K562 (cell line): ENCODE results near the gene CPSF6. TPM values are rescaled to one million over a fixed set of nuclear protein-coding genes. Genes with fewer than 3 reads are reported as not detected.
A peak's percentile ranks its signal among the peaks of the same experiment; 100 is the strongest.

Experiments used
- ATAC-seq: fragments of 200-7000 bp; cut with Tn5 transposase; 3 replicates; pipeline ENCODE4 v1.9.1; 2020; ENCODE audit warnings: moderate library complexity
- BruUV-seq: library from RNA; stranded (reverse); fragments of 400-500 nt; replicated peaks from 2 replicates; lab custom pipeline; 2021; lab: Mats Ljungman, UMichigan
- CTCF ChIA-PET: fragments of 300-600 bp; formaldehyde crosslinking; extraction: SDS; loops from one replicate; lab custom pipeline; 2021; ENCODE audit warnings: low intra/inter-chr PET ratio; lab: Yijun Ruan, JAX
- POLR2A ChIA-PET: fragments of 300-600, 350-650 bp; sonication (Branson Sonifier 250); formaldehyde crosslinking; extraction: SDS; loops from one replicate; lab custom pipeline; 2021; ENCODE audit warnings: antibody characterized with exemption, inconsistent platforms; lab: Yijun Ruan, JAX
- DNase-seq, 4 experiments: peaks; one replicate each; pipeline versions ENCODE4 v3.0.0 to v3.0.0-alpha.2; 2011 to 2018; ENCODE audit warnings: low spot score in 3 of 4, mixed read lengths in 3 of 4; ENCODE audit errors: extremely low read depth in 1 of 4
- FAIRE-seq: peaks from 2 replicates; lab custom pipeline; 2011; peaks lifted over from hg19 to GRCh38; lab: Jason Lieb, UNC
- H2AFZ ChIP-seq: 2 replicates; pipeline ENCODE4 v1.6.0; 2011; ENCODE audit warnings: low read depth, low read length, control low read depth, inconsistent platforms
- H3K27ac ChIP-seq: fragments of 200-600 bp; 3 replicates; pipeline ENCODE4 v1.8.0; 2011; ENCODE audit warnings: low read depth, mild to moderate bottlenecking, control low read depth, inconsistent platforms, low read length, moderate library complexity, mixed read lengths; ENCODE audit errors: extremely low read depth
- H3K27me3 ChIP-seq, 2 experiments: fragments of 300-600 bp in 1 of 2; 2 replicates in 1 of 2; 3 replicates in 1 of 2; pipeline versions ENCODE4 v1.6.0 to v1.8.0; 2011; ENCODE audit warnings: inconsistent platforms in 2 of 2, low read length in 2 of 2, mild to moderate bottlenecking in 1 of 2, mixed read lengths in 1 of 2, moderate library complexity in 1 of 2; ENCODE audit not compliant: control insufficient read depth in 2 of 2, insufficient read depth in 2 of 2
- H3K36me3 ChIP-seq: fragments of 300-600 bp; 3 replicates; pipeline ENCODE4 v1.8.0; 2011; ENCODE audit warnings: mild to moderate bottlenecking, low read length, inconsistent platforms; ENCODE audit not compliant: control insufficient read depth, insufficient read depth
- H3K4me1 ChIP-seq, 2 experiments: fragments of 200-600 bp in 1 of 2; replicated peaks in 1 of 2; 2 replicates in 1 of 2; 3 replicates in 1 of 2; pipeline versions ENCODE4 v1.5.1 to v1.8.0; 2011; ENCODE audit warnings: inconsistent platforms in 2 of 2, low read length in 2 of 2, mild to moderate bottlenecking in 1 of 2, mixed read lengths in 1 of 2, moderate library complexity in 1 of 2; ENCODE audit not compliant: control insufficient read depth in 2 of 2, insufficient read depth in 2 of 2
- H3K4me2 ChIP-seq: 2 replicates; pipeline ENCODE4 v1.6.1; 2011; ENCODE audit warnings: low read length, control low read depth, inconsistent platforms, mixed read lengths; ENCODE audit not compliant: insufficient read depth
- H3K4me3 ChIP-seq: fragments of 200-600 bp; sonication (generic), shearing (Covaris generic); 2 replicates; pipeline ENCODE4 v1.5.1; 2016; ENCODE audit warnings: control low read depth, inconsistent platforms
- H3K79me2 ChIP-seq: fragments of 200-600 bp; 3 replicates; pipeline ENCODE4 v1.8.0; 2011; ENCODE audit warnings: low read length, inconsistent platforms; ENCODE audit not compliant: control insufficient read depth, insufficient read depth
- H3K9ac ChIP-seq, 2 experiments: 2 replicates each; pipeline versions ENCODE4 v1.6.0 to v1.6.1; 2011; ENCODE audit warnings: low read depth in 2 of 2, low read length in 2 of 2, control low read depth in 1 of 2, inconsistent platforms in 1 of 2, mild to moderate bottlenecking in 1 of 2, mixed read lengths in 1 of 2; ENCODE audit not compliant: insufficient read depth in 1 of 2
- H3K9me1 ChIP-seq: one replicate; pipeline ENCODE4 v1.6.0; 2011; ENCODE audit warnings: inconsistent platforms, mild to moderate bottlenecking, low read length, moderate library complexity; ENCODE audit not compliant: control insufficient read depth, insufficient read depth
- H3K9me3 ChIP-seq: replicated peaks from 2 replicates; pipeline ENCODE4 v1.5.1; 2011; ENCODE audit warnings: low read depth, low read length, inconsistent platforms; ENCODE audit not compliant: control insufficient read depth, insufficient read depth
- H4K20me1 ChIP-seq: replicated peaks from 2 replicates; pipeline ENCODE4 v1.6.1; 2011; ENCODE audit warnings: low read length, inconsistent platforms, mixed read lengths; ENCODE audit not compliant: control insufficient read depth, insufficient read depth
- C11orf30 ChIP-seq: fragments of 450-650 bp; IDR thresholded peaks from 2 replicates; pipeline ENCODE4 v1.6.1; 2016; ENCODE audit warnings: low read depth, mild to moderate bottlenecking
- LARP7 ChIP-seq: fragments of 450-650 bp; IDR thresholded peaks from 2 replicates; pipeline ENCODE4 v1.6.1; 2016
- PHTF2 ChIP-seq: fragments of 250-450 bp; sonication (Bioruptor Pico); IDR thresholded peaks from 2 replicates; pipeline ENCODE4 v1.5.0; 2021; ENCODE audit warnings: mild to moderate bottlenecking
- POLR2AphosphoS2 ChIP-seq: IDR thresholded peaks from 2 replicates; pipeline ENCODE4 v1.6.1; 2012; ENCODE audit warnings: low read length, improper control_type of control experiment
- POLR2B ChIP-seq: fragments of 450-650 bp; IDR thresholded peaks from 2 replicates; pipeline ENCODE4 v1.6.1; 2018; ENCODE audit warnings: low read depth; ENCODE audit not compliant: partially characterized antibody
- ZNF316 ChIP-seq: fragments of 450-650 bp; IDR thresholded peaks from 2 replicates; pipeline ENCODE4 v1.6.1; 2016
- WGBS: fragments of 100-300 bp; shearing (Covaris generic); methylation state at CpG from one replicate; pipeline ENCODE4 v1.1.6; 2016; ENCODE audit warnings: low coverage, mixed read lengths; ENCODE audit not compliant: insufficient coverage; ENCODE audit errors: missing lambda C conversion rate; 5-methylcytosine and 5-hydroxymethylcytosine counted together
- in situ Hi-C: fragments of 300-500 bp; cut with MboI; formaldehyde crosslinking; loops from 4 replicates; pipeline ENCODE4 v1.15.0; 2018; ENCODE audit warnings: inconsistent platforms, mixed read lengths
- intact Hi-C: fragments of 100-400 bp; cut with micrococcal nuclease; formaldehyde crosslinking; loops from 2 replicates; pipeline ENCODE4 v1.14.2; 2022
- polyA plus RNA-seq, 8 experiments: library from polyadenylated mRNA; depleted of rRNA in 4 of 8; stranded (reverse) in 5 of 8; unstranded in 3 of 8; fragments of >200 nt; fragmentation: Nextera tagmentation in 2 of 8; fragmentation: Illumina TruSeq in 1 of 8; extraction: Ambion mirVana in 2 of 8; extraction: Trizol in 1 of 8; gene quantifications; 2 replicates each; pipeline versions ENCODE4 v1.2.1 to v1.2.3, GENCODE V29; 2011 to 2014; ENCODE audit warnings: inconsistent platforms in 1 of 8, missing spikeins in 1 of 8
- total RNA-seq, 7 experiments: library from RNA; depleted of rRNA in 6 of 7; stranded (reverse); fragments of >200 nt in 6 of 7; fragmentation: Illumina TruSeq in 2 of 7; extraction: Trizol in 2 of 7; gene quantifications; 2 replicates each; pipeline versions ENCODE4 v1.2.1 to v1.2.3, GENCODE V29; 2011 to 2021; ENCODE audit warnings: low replicate concordance in 1 of 7

Gene CPSF6
- total and polyA plus RNA-seq, 9 of the 15 experiments (the other 6 are each of a cell fraction or from before 2014, with no cell fraction given) = 34.3 to 129 (median 77.8) TPM

GRCh38 chr12:69278814-69279782 is 39.7 kb downstream of the CPSF6 start:
- BruUV-seq = no TSS peak
- TF ChIP-seq ZNF316 = peak; percentile 65
- peak; percentile 42; the same call in 1 of the 2 replicates for TF ChIP-seq C11orf30
- no peak for TF ChIP-seq POLR2B
- peak; percentile 51; the same call in 1 of the 2 replicates for TF ChIP-seq POLR2AphosphoS2
- no peak for TF ChIP-seq PHTF2
- no peak for TF ChIP-seq LARP7
- H2AFZ ChIP-seq = no peak overlapping the region
- in situ Hi-C loops (no loop called here), intact Hi-C loops (no loop called here)
- no peaks in the 10 kb centered on the region for H3K9me3 ChIP-seq
- H3K4me1 ChIP-seq = peaks cover 2 to 3% of the 10 kb centered on the region in 2 experiments; a peak in 2 of 5 replicates
- FAIRE-seq (no peak), ATAC-seq (no peak; the same call in 2 of the 3 replicates), DNase-seq (no peak)
- WGBS = 64% methylated on average over 7 of the region's 8 CpGs
- no peak overlapping the region for H3K27ac ChIP-seq
- CTCF ChIA-PET = no interaction called here
- no peaks in the 10 kb centered on the region for H3K79me2 ChIP-seq
- POLR2A ChIA-PET = interaction anchor here (0.6 to 1.0 kb wide), 3 partner anchors 40 to 307 kb away, joined by 3 read pairs; no protein-coding TSS in a partner anchor
- no peaks in the 10 kb centered on the region for H4K20me1 ChIP-seq
- H3K9ac ChIP-seq = no peak overlapping the region
- no peaks in the 10 kb centered on the region for H3K36me3 ChIP-seq
- H3K9me1 ChIP-seq = no peaks in the 10 kb centered on the region
- H3K4me3 ChIP-seq = no peak overlapping the region
- H3K27me3 ChIP-seq = no peaks in the 10 kb centered on the region
- H3K4me2 ChIP-seq = no peak overlapping the region
